22Rv1 (cell line): ENCODE results near the gene HES5.

ENCODE experiments used
- H3K27ac ChIP-seq: fragments of 450-650 bp; 2 replicates; pipeline ENCODE4 v1.5.1; 2017
- ZFX ChIP-seq: fragments of 450-650 bp; IDR thresholded peaks from 2 replicates; pipeline ENCODE4 v1.6.1; 2017; ENCODE audit warnings: antibody characterized with exemption, borderline replicate concordance
- TF ChIP-seq, protein P1 (sequence below): fragments of 450-650 bp; IDR thresholded peaks from 2 replicates; pipeline ENCODE4 v1.5.1; 2017; ENCODE audit warnings: mild to moderate bottlenecking

Gene HES5

GRCh38 chr1:2486558-2486957 is 43.5 kb downstream of the HES5 start:
- no peak overlapping the region for H3K27ac ChIP-seq
- TF ChIP-seq ZFX, result no peak
- TF ChIP-seq, protein P1, sequence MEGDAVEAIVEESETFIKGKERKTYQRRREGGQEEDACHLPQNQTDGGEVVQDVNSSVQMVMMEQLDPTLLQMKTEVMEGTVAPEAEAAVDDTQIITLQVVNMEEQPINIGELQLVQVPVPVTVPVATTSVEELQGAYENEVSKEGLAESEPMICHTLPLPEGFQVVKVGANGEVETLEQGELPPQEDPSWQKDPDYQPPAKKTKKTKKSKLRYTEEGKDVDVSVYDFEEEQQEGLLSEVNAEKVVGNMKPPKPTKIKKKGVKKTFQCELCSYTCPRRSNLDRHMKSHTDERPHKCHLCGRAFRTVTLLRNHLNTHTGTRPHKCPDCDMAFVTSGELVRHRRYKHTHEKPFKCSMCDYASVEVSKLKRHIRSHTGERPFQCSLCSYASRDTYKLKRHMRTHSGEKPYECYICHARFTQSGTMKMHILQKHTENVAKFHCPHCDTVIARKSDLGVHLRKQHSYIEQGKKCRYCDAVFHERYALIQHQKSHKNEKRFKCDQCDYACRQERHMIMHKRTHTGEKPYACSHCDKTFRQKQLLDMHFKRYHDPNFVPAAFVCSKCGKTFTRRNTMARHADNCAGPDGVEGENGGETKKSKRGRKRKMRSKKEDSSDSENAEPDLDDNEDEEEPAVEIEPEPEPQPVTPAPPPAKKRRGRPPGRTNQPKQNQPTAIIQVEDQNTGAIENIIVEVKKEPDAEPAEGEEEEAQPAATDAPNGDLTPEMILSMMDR, result no peak

- H3K27ac ChIP-seq, result no peak overlapping the region
- TF ChIP-seq, protein P1, result no peak
- no peak for TF ChIP-seq ZFX
These were observed 44.0 kb downstream of the HES5 start for GRCh38 chr1:2486041-2486440.

GRCh38 chr1:2483970-2484369 is 46.1 kb downstream of the HES5 start:
- no peak for TF ChIP-seq ZFX
- TF ChIP-seq, protein P1, result no peak
- H3K27ac ChIP-seq, result no peak overlapping the region

DNA sequence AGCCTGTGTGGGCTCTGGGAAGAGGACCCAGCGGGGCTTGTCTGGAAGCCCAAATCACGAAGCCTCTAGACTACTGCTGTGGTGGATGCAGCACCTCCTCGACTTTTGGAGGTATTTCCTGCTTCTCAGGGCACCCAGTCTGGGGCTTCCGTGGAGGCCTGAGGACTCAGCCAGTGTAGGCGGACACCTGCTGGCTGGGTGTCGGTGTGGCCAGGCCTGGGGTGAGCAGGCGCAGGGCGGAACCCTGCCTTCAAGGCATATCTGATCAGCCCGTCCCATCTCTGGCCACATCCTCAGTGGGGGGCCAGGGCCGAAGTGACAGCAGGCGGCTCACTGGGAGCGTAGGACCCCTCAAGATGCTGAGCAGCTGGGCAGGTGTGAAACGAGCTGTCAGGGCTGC is 47.0 kb downstream of the HES5 start:
- no peak overlapping the region for H3K27ac ChIP-seq
- TF ChIP-seq, protein P1, result no peak
- TF ChIP-seq ZFX, result no peak

DNA sequence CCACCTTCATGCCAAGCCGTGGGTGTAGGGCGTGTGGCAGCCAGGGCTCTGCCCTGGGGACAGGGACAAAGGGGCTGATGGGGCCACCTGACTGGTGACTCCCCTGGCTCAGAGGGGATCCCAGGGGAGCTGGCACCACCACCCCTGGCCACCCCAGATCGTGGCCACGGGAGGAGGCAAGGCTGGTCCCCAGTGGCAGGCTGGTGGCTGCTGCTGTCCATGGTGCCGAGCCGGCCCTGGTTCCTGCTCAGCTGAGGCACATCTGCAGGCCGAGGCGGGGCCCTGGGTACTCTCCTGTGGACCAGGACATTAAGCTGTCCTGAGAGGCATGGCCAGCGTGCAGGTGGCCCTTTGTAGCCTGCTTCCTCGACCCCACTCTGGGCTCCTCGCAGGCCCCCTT is 47.5 kb downstream of the HES5 start:
- TF ChIP-seq, protein P1, result no peak
- TF ChIP-seq ZFX, result no peak
- no peak overlapping the region for H3K27ac ChIP-seq

- no peak overlapping the region for H3K27ac ChIP-seq
- no peak for TF ChIP-seq ZFX
- TF ChIP-seq, protein P1, result no peak
These were observed 48.2 kb downstream of the HES5 start for GRCh38 chr1:2481885-2482284.

- no peak overlapping the region for H3K27ac ChIP-seq
These were observed 49.1 kb downstream of the HES5 start for GRCh38 chr1:2480986-2481364.

More at GRCh38 chr1:2480986-2481364, 49.1 kb downstream of the HES5 start:
- no peak for TF ChIP-seq ZFX
- TF ChIP-seq, protein P1, result no peak
